Fibroblast of lung (primary cell): Measurements from ENCODE around the gene ATP2B3. TPM values are rescaled to one million over a fixed set of nuclear protein-coding genes. Genes with fewer than 3 reads are reported as not detected.

Source experiments
- DNase-seq, 2 donors: peaks; one replicate each; pipeline versions ENCODE4 v3.0.0 to v3.0.0-alpha.2; 2010; ENCODE audit warnings: low read depth in 2 of 2
- H2AFZ ChIP-seq: 2 replicates; pipeline ENCODE4 v1.5.1; 2012; ENCODE audit warnings: low read length, control low read depth, inconsistent platforms
- H3K27ac ChIP-seq: 2 replicates; pipeline ENCODE4 v1.5.1; 2011; ENCODE audit warnings: low read length, control low read depth; ENCODE audit not compliant: insufficient read depth
- H3K27me3 ChIP-seq: 2 replicates; pipeline ENCODE4 v1.5.1; 2011; ENCODE audit warnings: mild to moderate bottlenecking, low read length; ENCODE audit not compliant: control insufficient read depth, insufficient read depth
- H3K36me3 ChIP-seq: 2 replicates; pipeline ENCODE4 v1.5.1; 2011; ENCODE audit warnings: low read length; ENCODE audit not compliant: control insufficient read depth, insufficient read depth
- H3K4me1 ChIP-seq: 2 replicates; pipeline ENCODE4 v1.5.1; 2011; ENCODE audit warnings: low read length; ENCODE audit not compliant: control insufficient read depth, insufficient read depth; ENCODE audit errors: extremely low read depth
- H3K4me2 ChIP-seq: 2 replicates; pipeline ENCODE4 v1.5.1; 2011; ENCODE audit warnings: low read length, control low read depth; ENCODE audit not compliant: insufficient read depth; ENCODE audit errors: extremely low read depth
- H3K4me3 ChIP-seq, 4 experiments: fragments of 200-600 bp in 1 of 4; sonication (generic) in 1 of 4; replicated peaks in 1 of 4; 2 replicates each; pipeline ENCODE4 v1.5.1; 2011 to 2016; ENCODE audit warnings: low read length in 4 of 4, low read depth in 3 of 4, mild to moderate bottlenecking in 3 of 4, control low read depth in 2 of 4, inconsistent platforms in 1 of 4, mixed read lengths in 1 of 4; ENCODE audit not compliant: insufficient read depth in 1 of 4; ENCODE audit errors: control extremely low read depth in 1 of 4
- H3K79me2 ChIP-seq: 2 replicates; pipeline ENCODE4 v1.5.1; 2012; ENCODE audit warnings: mild to moderate bottlenecking, low read length, inconsistent platforms; ENCODE audit not compliant: control insufficient read depth, insufficient read depth
- H3K9ac ChIP-seq: 2 replicates; pipeline ENCODE4 v1.5.1; 2011; ENCODE audit warnings: mild to moderate bottlenecking, low read length, control low read depth; ENCODE audit not compliant: insufficient read depth
- H3K9me3 ChIP-seq: 2 replicates; pipeline ENCODE4 v1.5.1; 2012; ENCODE audit warnings: low read depth, low read length; ENCODE audit not compliant: control insufficient read depth, insufficient read depth
- H4K20me1 ChIP-seq: 2 replicates; pipeline ENCODE4 v1.5.1; 2011; ENCODE audit warnings: low read length; ENCODE audit not compliant: control insufficient read depth, insufficient read depth; ENCODE audit errors: extremely low read depth
- EZH2 ChIP-seq: IDR thresholded peaks from 2 replicates; pipeline ENCODE4 v1.5.1; 2012; ENCODE audit warnings: low read length, control low read depth, mild to moderate bottlenecking; ENCODE audit errors: missing control alignments
- polyA plus RNA-seq, 2 donors: library from polyadenylated mRNA; depleted of rRNA in 1 of 2; stranded (reverse) in 1 of 2; unstranded in 1 of 2; fragments of >200 nt; gene quantifications; 2 replicates each; pipeline ENCODE4 v1.2.1, GENCODE V29; 2011 to 2012; ENCODE audit warnings: missing spikeins in 1 of 2
- total RNA-seq: library from RNA; depleted of rRNA; stranded (reverse); fragments of >200 nt; gene quantifications from 2 replicates; pipeline ENCODE4 v1.2.1, GENCODE V29; 2014
- TF ChIP-seq, protein P1 (sequence below), 2 donors: IDR thresholded peaks in 1 of 2; conservative IDR thresholded peaks in 1 of 2; 1 replicate in 1 of 2; 2 replicates in 1 of 2; pipeline ENCODE4 v1.5.1; 2011 to 2012; ENCODE audit warnings: low read length in 2 of 2, control low read depth in 1 of 2, inconsistent platforms in 1 of 2, low read depth in 1 of 2, mild to moderate bottlenecking in 1 of 2

Gene ATP2B3
- total and polyA plus RNA-seq, 2 donors (not counting 1 experiment from before 2014, with no cell fraction given), result not detected

DNA sequence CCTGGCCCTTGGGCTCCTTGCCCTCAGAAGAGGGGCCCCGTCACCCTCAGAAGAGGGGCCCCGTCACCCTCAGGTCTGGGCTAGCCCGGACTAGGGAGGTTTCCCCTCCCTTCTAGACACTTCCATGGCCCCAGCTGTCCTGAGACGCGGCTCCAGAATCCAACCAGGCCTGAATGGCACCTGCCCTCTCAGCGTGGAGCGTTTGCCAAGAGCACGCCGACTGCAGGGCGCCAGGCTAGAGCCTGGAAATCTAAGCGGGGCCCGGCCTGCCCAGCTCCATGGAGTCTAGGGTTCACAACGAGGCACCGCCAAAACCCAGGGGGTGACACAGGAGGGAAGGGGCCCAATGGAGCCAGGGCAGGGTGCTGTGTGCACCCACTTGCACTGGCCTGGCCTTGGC is 7.8 kb upstream of the ATP2B3 start:
- H3K36me3 ChIP-seq, result no peaks in the 10 kb centered on the region
- H3K4me3 ChIP-seq, result no peak overlapping the region
- no peak overlapping the region for H2AFZ ChIP-seq
- H3K9ac ChIP-seq, result no peak overlapping the region
- no peaks in the 10 kb centered on the region for H3K9me3 ChIP-seq
- H3K27me3 ChIP-seq, result no peaks in the 10 kb centered on the region
- no peak overlapping the region for H3K4me2 ChIP-seq
- H3K4me1 ChIP-seq, result no peaks in the 10 kb centered on the region
- DNase-seq, result no peak
- TF ChIP-seq, protein P1, sequence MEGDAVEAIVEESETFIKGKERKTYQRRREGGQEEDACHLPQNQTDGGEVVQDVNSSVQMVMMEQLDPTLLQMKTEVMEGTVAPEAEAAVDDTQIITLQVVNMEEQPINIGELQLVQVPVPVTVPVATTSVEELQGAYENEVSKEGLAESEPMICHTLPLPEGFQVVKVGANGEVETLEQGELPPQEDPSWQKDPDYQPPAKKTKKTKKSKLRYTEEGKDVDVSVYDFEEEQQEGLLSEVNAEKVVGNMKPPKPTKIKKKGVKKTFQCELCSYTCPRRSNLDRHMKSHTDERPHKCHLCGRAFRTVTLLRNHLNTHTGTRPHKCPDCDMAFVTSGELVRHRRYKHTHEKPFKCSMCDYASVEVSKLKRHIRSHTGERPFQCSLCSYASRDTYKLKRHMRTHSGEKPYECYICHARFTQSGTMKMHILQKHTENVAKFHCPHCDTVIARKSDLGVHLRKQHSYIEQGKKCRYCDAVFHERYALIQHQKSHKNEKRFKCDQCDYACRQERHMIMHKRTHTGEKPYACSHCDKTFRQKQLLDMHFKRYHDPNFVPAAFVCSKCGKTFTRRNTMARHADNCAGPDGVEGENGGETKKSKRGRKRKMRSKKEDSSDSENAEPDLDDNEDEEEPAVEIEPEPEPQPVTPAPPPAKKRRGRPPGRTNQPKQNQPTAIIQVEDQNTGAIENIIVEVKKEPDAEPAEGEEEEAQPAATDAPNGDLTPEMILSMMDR (conservative IDR thresholded peaks at IDR 0.05 in 1 of 2, IDR thresholded peaks at IDR 0.05 in 1 of 2; ENCODE audit: low read depth in 1 of 2, low read length in 2 of 2), result no peak
- no peak for TF ChIP-seq EZH2
- H4K20me1 ChIP-seq, result no peaks in the 10 kb centered on the region
- H3K27ac ChIP-seq, result no peak overlapping the region
- H3K79me2 ChIP-seq, result no peaks in the 10 kb centered on the region

GRCh38 chrX:153510383-153510782 is 7.1 kb upstream of the ATP2B3 start:
- Histone ChIP-seq H3K27ac (no peak overlapping the region), H2AFZ (no peak overlapping the region), H3K4me3 (no peak overlapping the region), H3K36me3 (no peaks in the 10 kb centered on the region), H3K27me3 (no peaks in the 10 kb centered on the region), H3K4me2 (no peak overlapping the region), H3K9ac (no peak overlapping the region), H4K20me1 (no peaks in the 10 kb centered on the region), H3K79me2 (no peaks in the 10 kb centered on the region), H3K4me1 (no peaks in the 10 kb centered on the region), H3K9me3 (no peaks in the 10 kb centered on the region)
- peak; percentile 54 for TF ChIP-seq EZH2
- TF ChIP-seq, protein P1 (conservative IDR thresholded peaks at IDR 0.05 in 1 of 2, IDR thresholded peaks at IDR 0.05 in 1 of 2; ENCODE audit: low read depth in 1 of 2, low read length in 2 of 2), result no peak
- no peak for DNase-seq

- Histone ChIP-seq H2AFZ (no peak overlapping the region), H3K9me3 (no peaks in the 10 kb centered on the region)
- TF ChIP-seq EZH2, result peak; percentile 10
- TF ChIP-seq, protein P1 (conservative IDR thresholded peaks at IDR 0.05 in 1 of 2, IDR thresholded peaks at IDR 0.05 in 1 of 2; ENCODE audit: low read depth in 1 of 2, low read length in 2 of 2), result no peak
Measured at GRCh38 chrX:153511784-153512500, 5.5 kb upstream of the ATP2B3 start.

More at GRCh38 chrX:153511784-153512500, 5.5 kb upstream of the ATP2B3 start:
- H3K79me2 ChIP-seq, result no peaks in the 10 kb centered on the region
- H3K36me3 ChIP-seq, result no peaks in the 10 kb centered on the region
- H3K4me1 ChIP-seq, result no peaks in the 10 kb centered on the region
- H4K20me1 ChIP-seq, result no peaks in the 10 kb centered on the region
- no peak overlapping the region for H3K9ac ChIP-seq
- no peak overlapping the region for H3K4me2 ChIP-seq
- no peak overlapping the region for H3K4me3 ChIP-seq
- H3K27me3 ChIP-seq, result peaks cover 4% of the 10 kb centered on the region
- peak in 1 of 2 donors; percentile 42 for DNase-seq
- H3K27ac ChIP-seq, result no peak overlapping the region
